ENCODE results near the gene CCDC122. TPM values are rescaled to one million over a fixed set of nuclear protein-coding genes. Genes with fewer than 3 reads are reported as not detected.

The CCDC122 gene
- total and polyA plus RNA-seq, 2 of the 8 experiments (the other 6 are each of a cell fraction or from before 2014, with no cell fraction given) = 2.9 to 5.8 TPM

GRCh38 chr13:43884222-43884621 is 4.7 kb upstream of the CCDC122 start (continued):
- TF ChIP-seq CHD7 (IDR thresholded peaks at IDR 0.05; ENCODE audit: insufficient replicate concordance, low read length) (no peak), RBBP5 (IDR thresholded peaks at IDR 0.05; ENCODE audit: borderline replicate concordance, low read depth, low read length) (no peak), CEBPB (IDR thresholded peaks at IDR 0.05; ENCODE audit: low read depth, low read length) (no peak), POLR2A (IDR thresholded peaks at IDR 0.05; ENCODE audit: control extremely low read depth in 1 of 2, low read depth in 2 of 2, low read length in 2 of 2) (no peak)
